GM12878 (cell line): ENCODE results near the gene ZNF662. TPM values are rescaled to one million over a fixed set of nuclear protein-coding genes. Genes with fewer than 3 reads are reported as not detected.

ENCODE experiments used
- ATAC-seq: fragments of 200-7000 bp; cut with Tn5 transposase; 3 replicates; pipeline ENCODE4 v1.9.1; 2020; ENCODE audit warnings: mild to moderate bottlenecking, moderate library complexity
- BruUV-seq: library from RNA; stranded (reverse); fragments of 400-500 nt; replicated peaks from 2 replicates; lab custom pipeline; 2021; lab: Mats Ljungman, UMichigan
- CTCF ChIA-PET: fragments of 300-600 bp; sonication (Branson Sonifier 250); formaldehyde crosslinking; extraction: SDS; loops from one replicate; lab custom pipeline; 2021; ENCODE audit warnings: inconsistent platforms; lab: Yijun Ruan, JAX
- POLR2A ChIA-PET: fragments of 350-600 bp; formaldehyde crosslinking; extraction: SDS; loops from one replicate; lab custom pipeline; 2021; ENCODE audit warnings: inconsistent platforms; lab: Charles Lee
- RAD21 ChIA-PET: fragments of 300-600 bp; sonication (Branson Sonifier 250); formaldehyde crosslinking; loops from one replicate; lab custom pipeline; 2023; ENCODE audit warnings: antibody characterized with exemption; ENCODE audit not compliant: unreplicated experiment; lab: Charles Lee
- SMC1A ChIA-PET: fragments of 300-600 bp; sonication (Branson Sonifier 250); formaldehyde crosslinking; loops from one replicate; lab custom pipeline; 2023; ENCODE audit not compliant: unreplicated experiment, uncharacterized antibody; lab: Charles Lee
- DNase-seq: peaks from one replicate; pipeline ENCODE4 v3.0.0-alpha.2; 2011; ENCODE audit warnings: low read depth, low spot score
- FAIRE-seq: peaks from 3 replicates; lab custom pipeline; 2011; peaks lifted over from hg19 to GRCh38; lab: Jason Lieb, UNC
- H2AFZ ChIP-seq: 2 replicates; pipeline ENCODE4 v1.6.0; 2011; ENCODE audit warnings: low read depth, low read length, control low read depth; ENCODE audit not compliant: control insufficient read depth
- H3K27ac ChIP-seq: 2 replicates; pipeline ENCODE4 v1.5.1; 2011; ENCODE audit warnings: control low read depth; ENCODE audit not compliant: control insufficient read depth, insufficient read depth
- H3K27me3 ChIP-seq, 2 experiments: replicated peaks in 1 of 2; 2 replicates each; pipeline versions ENCODE4 v1.6.0 to v1.6.1; 2011; ENCODE audit warnings: low read length in 1 of 2; ENCODE audit not compliant: control insufficient read depth in 2 of 2, insufficient read depth in 2 of 2
- H3K36me3 ChIP-seq, 2 experiments: 2 replicates each; pipeline ENCODE4 v1.5.1; 2011; ENCODE audit warnings: low read length in 1 of 2; ENCODE audit not compliant: control insufficient read depth in 2 of 2, insufficient read depth in 2 of 2
- H3K4me1 ChIP-seq: 2 replicates; pipeline ENCODE4 v1.6.1; 2011; ENCODE audit warnings: mild to moderate bottlenecking, low read length, moderate library complexity, mixed read lengths; ENCODE audit not compliant: control insufficient read depth, insufficient read depth
- H3K4me2 ChIP-seq: 2 replicates; pipeline ENCODE4 v1.6.0; 2011; ENCODE audit warnings: control low read depth; ENCODE audit not compliant: control insufficient read depth, insufficient read depth
- H3K4me3 ChIP-seq: fragments of 200-600 bp; sonication (generic); 2 replicates; pipeline ENCODE4 v1.5.1; 2016
- H3K79me2 ChIP-seq: 2 replicates; pipeline ENCODE4 v1.6.0; 2011; ENCODE audit warnings: low read length; ENCODE audit not compliant: control insufficient read depth, insufficient read depth
- H3K9ac ChIP-seq: 2 replicates; pipeline ENCODE4 v1.8.0; 2011; ENCODE audit warnings: low read length, control low read depth, mixed read lengths; ENCODE audit not compliant: control insufficient read depth, insufficient read depth
- H3K9me3 ChIP-seq: replicated peaks from 3 replicates; pipeline ENCODE4 v1.5.1; 2011; ENCODE audit warnings: mild to moderate bottlenecking, low read length; ENCODE audit not compliant: control insufficient read depth, insufficient read depth
- H4K20me1 ChIP-seq: 2 replicates; pipeline ENCODE4 v1.6.0; 2011; ENCODE audit not compliant: control insufficient read depth, insufficient read depth
- BHLHE40 ChIP-seq, 2 experiments: fragments of 450-650 bp in 1 of 2; IDR thresholded peaks; 2 replicates each; pipeline ENCODE4 v1.6.1; 2011 to 2017; ENCODE audit warnings: low read depth in 2 of 2, borderline replicate concordance in 1 of 2, improper control_type of control experiment in 1 of 2, low read length in 1 of 2, mild to moderate bottlenecking in 1 of 2
- BMI1 ChIP-seq: fragments of 450-650 bp; IDR thresholded peaks from 2 replicates; pipeline ENCODE4 v1.6.1; 2016; ENCODE audit warnings: mild to moderate bottlenecking, moderate library complexity, borderline replicate concordance
- BRCA1 ChIP-seq: IDR thresholded peaks from 2 replicates; pipeline ENCODE4 v1.6.1; 2011; ENCODE audit warnings: low read depth, low read length, improper control_type of control experiment
- CHD1 ChIP-seq: IDR thresholded peaks from 2 replicates; pipeline ENCODE4 v1.6.1; 2012; ENCODE audit warnings: low read depth, low read length, improper control_type of control experiment
- ESRRA ChIP-seq: IDR thresholded peaks from 2 replicates; pipeline ENCODE4 v1.6.1; 2012; ENCODE audit warnings: mild to moderate bottlenecking, low read length, improper control_type of control experiment
- GABPA ChIP-seq: IDR thresholded peaks from 2 replicates; pipeline ENCODE4 v1.6.1; 2014; ENCODE audit warnings: antibody characterized with exemption, low read depth, mild to moderate bottlenecking, inconsistent platforms
- HDGF ChIP-seq: fragments of 450-650 bp; IDR thresholded peaks from 2 replicates; pipeline ENCODE4 v1.6.1; 2016; ENCODE audit warnings: antibody characterized with exemption
- IKZF1 ChIP-seq: fragments of 450-650 bp; conservative IDR thresholded peaks from 2 replicates; pipeline ENCODE4 v1.6.1; 2017; ENCODE audit warnings: antibody characterized with exemption, mild to moderate bottlenecking
- KLF5 ChIP-seq: fragments of 450-650 bp; IDR thresholded peaks from 2 replicates; pipeline ENCODE4 v1.6.1; 2014; ENCODE audit warnings: mild to moderate bottlenecking; ENCODE audit not compliant: partially characterized antibody
- MEF2B ChIP-seq: fragments of 450-650 bp; IDR thresholded peaks from 2 replicates; pipeline ENCODE4 v1.6.1; 2018; ENCODE audit warnings: mild to moderate bottlenecking, moderate library complexity; ENCODE audit not compliant: partially characterized antibody, poor library complexity, severe bottlenecking
- MTA3 ChIP-seq: IDR thresholded peaks from 2 replicates; pipeline ENCODE4 v1.6.1; 2012; ENCODE audit warnings: low read length, inconsistent platforms, borderline replicate concordance
- MYC ChIP-seq: IDR thresholded peaks from 2 replicates; pipeline ENCODE4 v1.6.1; 2011; ENCODE audit warnings: mild to moderate bottlenecking, low read length, moderate library complexity, inconsistent platforms; ENCODE audit not compliant: insufficient read depth, insufficient replicate concordance, insufficient read length, severe bottlenecking
- NR2F1 ChIP-seq: fragments of 450-650 bp; conservative IDR thresholded peaks from 2 replicates; pipeline ENCODE4 v1.6.1; 2017; ENCODE audit warnings: mild to moderate bottlenecking
- NRF1 ChIP-seq: conservative IDR thresholded peaks from 2 replicates; pipeline ENCODE4 v1.6.1; 2011; ENCODE audit warnings: mild to moderate bottlenecking, low read depth, low read length, improper control_type of control experiment
- PKNOX1 ChIP-seq: fragments of 450-650 bp; IDR thresholded peaks from 2 replicates; pipeline ENCODE4 v1.6.1; 2016; ENCODE audit warnings: mild to moderate bottlenecking
- RAD51 ChIP-seq: fragments of 450-650 bp; IDR thresholded peaks from 2 replicates; pipeline ENCODE4 v1.6.1; 2016; ENCODE audit warnings: moderate library complexity, mild to moderate bottlenecking, inconsistent platforms
- SMAD5 ChIP-seq: IDR thresholded peaks from 2 replicates; pipeline ENCODE4 v1.6.1; 2016; ENCODE audit warnings: antibody characterized with exemption, low read depth
- SPI1 ChIP-seq: IDR thresholded peaks from 2 replicates; pipeline ENCODE4 v1.6.1; 2011; ENCODE audit warnings: low read depth, mild to moderate bottlenecking, low read length, moderate library complexity, borderline replicate concordance; ENCODE audit not compliant: insufficient read depth
- WGBS: methylation state at CpG from one replicate; pipeline ENCODE4 v1.1.6; 2016; ENCODE audit warnings: low lambda C conversion rate; ENCODE audit not compliant: insufficient replicate concordance, insufficient coverage; ENCODE audit errors: missing lambda C conversion rate; 5-methylcytosine and 5-hydroxymethylcytosine counted together
- in situ Hi-C: fragments of 300-500 bp; cut with MboI; formaldehyde crosslinking; loops from 9 replicates; pipeline ENCODE4 v1.14.3; 2018; ENCODE audit warnings: mixed read lengths
- intact Hi-C: fragments of 100-400 bp; cut with micrococcal nuclease; formaldehyde crosslinking; loops from one replicate; pipeline ENCODE4 v1.14.2; 2022; ENCODE audit not compliant: unreplicated experiment
- polyA plus RNA-seq, 11 experiments: library from polyadenylated mRNA; depleted of rRNA in 4 of 11; unstranded in 6 of 11; stranded (reverse) in 5 of 11; fragments of >200 nt; fragmentation: Nextera tagmentation in 4 of 11; fragmentation: Illumina TruSeq in 1 of 11; extraction: Ambion mirVana in 4 of 11; extraction: Trizol in 1 of 11; gene quantifications; 1 replicate in 1 of 11; 2 replicates in 10 of 11; pipeline versions ENCODE4 v1.2.1 to v1.2.3, GENCODE V29; 2011 to 2016; ENCODE audit warnings: inconsistent platforms in 2 of 11, missing spikeins in 2 of 11, low read depth in 1 of 11
- total RNA-seq, 4 experiments: library from RNA; depleted of rRNA in 3 of 4; stranded (reverse); fragments of >200 nt in 3 of 4; fragmentation: Illumina TruSeq in 1 of 4; extraction: Trizol in 1 of 4; gene quantifications; 2 replicates each; pipeline versions ENCODE4 v1.2.1 to v1.2.3, GENCODE V29; 2013 to 2021
- TF ChIP-seq, protein P1 (sequence below): fragments of 450-650 bp; IDR thresholded peaks from 2 replicates; pipeline ENCODE4 v1.6.1; 2017; ENCODE audit warnings: mild to moderate bottlenecking, moderate library complexity
- TF ChIP-seq, protein P2 (sequence below): IDR thresholded peaks from 2 replicates; pipeline ENCODE4 v1.6.1; 2012; ENCODE audit warnings: low read depth, low read length, improper control_type of control experiment

ZNF662 gene
- total and polyA plus RNA-seq, 10 of the 15 experiments (the other 5 are each of a cell fraction or from before 2014, with no cell fraction given), result not detected

DNA sequence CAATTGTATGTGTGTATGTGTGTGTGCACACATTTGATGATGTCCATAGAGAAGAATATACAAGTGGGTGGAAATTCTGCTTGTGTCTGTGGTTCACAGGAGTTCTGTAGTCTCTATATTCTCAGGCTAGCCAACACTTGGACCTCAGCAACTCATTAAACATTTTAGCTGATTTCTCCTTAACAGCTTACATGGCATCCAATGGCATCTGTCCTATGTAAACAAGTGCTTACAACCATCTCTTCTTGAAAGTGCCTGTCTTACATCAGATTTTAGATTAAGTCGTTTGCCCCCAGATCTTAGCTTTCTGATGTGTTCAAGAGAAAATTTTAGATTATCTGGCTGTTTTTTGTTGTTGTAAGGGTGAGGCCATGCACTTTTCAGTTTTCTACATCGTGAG, 29.0 kb downstream of the ZNF662 start:
- H3K9ac ChIP-seq, result no peak overlapping the region
- intact Hi-C loops, result no loop called here
- no peak for DNase-seq
- H3K36me3 ChIP-seq, result no peaks in the 10 kb centered on the region
- ChIA-PET RAD21 (no interaction called here), CTCF (no interaction called here), SMC1A (no interaction called here), POLR2A (no interaction called here)
- H3K79me2 ChIP-seq, result no peaks in the 10 kb centered on the region
- no peaks in the 10 kb centered on the region for H4K20me1 ChIP-seq
- no peak for FAIRE-seq
- no peak for ATAC-seq
- TF ChIP-seq HDGF, result no peak
- TF ChIP-seq, protein P1, sequence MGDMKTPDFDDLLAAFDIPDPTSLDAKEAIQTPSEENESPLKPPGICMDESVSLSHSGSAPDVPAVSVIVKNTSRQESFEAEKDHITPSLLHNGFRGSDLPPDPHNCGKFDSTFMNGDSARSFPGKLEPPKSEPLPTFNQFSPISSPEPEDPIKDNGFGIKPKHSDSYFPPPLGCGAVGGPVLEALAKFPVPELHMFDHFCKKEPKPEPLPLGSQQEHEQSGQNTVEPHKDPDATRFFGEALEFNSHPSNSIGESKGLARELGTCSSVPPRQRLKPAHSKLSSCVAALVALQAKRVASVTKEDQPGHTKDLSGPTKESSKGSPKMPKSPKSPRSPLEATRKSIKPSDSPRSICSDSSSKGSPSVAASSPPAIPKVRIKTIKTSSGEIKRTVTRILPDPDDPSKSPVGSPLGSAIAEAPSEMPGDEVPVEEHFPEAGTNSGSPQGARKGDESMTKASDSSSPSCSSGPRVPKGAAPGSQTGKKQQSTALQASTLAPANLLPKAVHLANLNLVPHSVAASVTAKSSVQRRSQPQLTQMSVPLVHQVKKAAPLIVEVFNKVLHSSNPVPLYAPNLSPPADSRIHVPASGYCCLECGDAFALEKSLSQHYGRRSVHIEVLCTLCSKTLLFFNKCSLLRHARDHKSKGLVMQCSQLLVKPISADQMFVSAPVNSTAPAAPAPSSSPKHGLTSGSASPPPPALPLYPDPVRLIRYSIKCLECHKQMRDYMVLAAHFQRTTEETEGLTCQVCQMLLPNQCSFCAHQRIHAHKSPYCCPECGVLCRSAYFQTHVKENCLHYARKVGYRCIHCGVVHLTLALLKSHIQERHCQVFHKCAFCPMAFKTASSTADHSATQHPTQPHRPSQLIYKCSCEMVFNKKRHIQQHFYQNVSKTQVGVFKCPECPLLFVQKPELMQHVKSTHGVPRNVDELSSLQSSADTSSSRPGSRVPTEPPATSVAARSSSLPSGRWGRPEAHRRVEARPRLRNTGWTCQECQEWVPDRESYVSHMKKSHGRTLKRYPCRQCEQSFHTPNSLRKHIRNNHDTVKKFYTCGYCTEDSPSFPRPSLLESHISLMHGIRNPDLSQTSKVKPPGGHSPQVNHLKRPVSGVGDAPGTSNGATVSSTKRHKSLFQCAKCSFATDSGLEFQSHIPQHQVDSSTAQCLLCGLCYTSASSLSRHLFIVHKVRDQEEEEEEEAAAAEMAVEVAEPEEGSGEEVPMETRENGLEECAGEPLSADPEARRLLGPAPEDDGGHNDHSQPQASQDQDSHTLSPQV, result no peak
- TF ChIP-seq, protein P2, sequence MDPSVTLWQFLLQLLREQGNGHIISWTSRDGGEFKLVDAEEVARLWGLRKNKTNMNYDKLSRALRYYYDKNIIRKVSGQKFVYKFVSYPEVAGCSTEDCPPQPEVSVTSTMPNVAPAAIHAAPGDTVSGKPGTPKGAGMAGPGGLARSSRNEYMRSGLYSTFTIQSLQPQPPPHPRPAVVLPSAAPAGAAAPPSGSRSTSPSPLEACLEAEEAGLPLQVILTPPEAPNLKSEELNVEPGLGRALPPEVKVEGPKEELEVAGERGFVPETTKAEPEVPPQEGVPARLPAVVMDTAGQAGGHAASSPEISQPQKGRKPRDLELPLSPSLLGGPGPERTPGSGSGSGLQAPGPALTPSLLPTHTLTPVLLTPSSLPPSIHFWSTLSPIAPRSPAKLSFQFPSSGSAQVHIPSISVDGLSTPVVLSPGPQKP, result no peak
- TF ChIP-seq SMAD5, result no peak
- no peak for TF ChIP-seq SPI1
- no peak for TF ChIP-seq CHD1
- no peak for TF ChIP-seq GABPA
- TF ChIP-seq MEF2B, result no peak
- TF ChIP-seq PKNOX1, result no peak
- TF ChIP-seq RAD51, result no peak
- TF ChIP-seq KLF5, result no peak
- no peak for TF ChIP-seq BMI1
- TF ChIP-seq NR2F1, result no peak
- no peak for TF ChIP-seq IKZF1
- no peak for TF ChIP-seq MYC
- no peak for TF ChIP-seq BHLHE40 (IDR thresholded peaks at IDR 0.05; ENCODE audit: borderline replicate concordance in 1 of 2, low read depth in 2 of 2, low read length in 1 of 2)
- no peak for TF ChIP-seq ESRRA
- TF ChIP-seq BRCA1, result no peak
- TF ChIP-seq MTA3, result no peak
- TF ChIP-seq NRF1, result no peak
- no peak overlapping the region for H2AFZ ChIP-seq
- H3K27ac ChIP-seq, result no peak overlapping the region
- H3K4me2 ChIP-seq, result no peak overlapping the region
- WGBS, result 0% methylated on average over 2 of the region's 2 CpGs
- H3K27me3 ChIP-seq, result no peaks in the 10 kb centered on the region
- no peaks in the 10 kb centered on the region for H3K4me1 ChIP-seq
- no peak overlapping the region for H3K4me3 ChIP-seq
- H3K9me3 ChIP-seq, result no peaks in the 10 kb centered on the region
- in situ Hi-C loops, result no loop called here
- BruUV-seq, result no TSS peak
